ENCODE results near the gene APOLD1.
"Not testable (repeated sequence)": the region's sequence is repeated elsewhere in the genome, so short reads cannot be mapped to it uniquely, and the experiment has no call there.

The APOLD1 gene, protein sequence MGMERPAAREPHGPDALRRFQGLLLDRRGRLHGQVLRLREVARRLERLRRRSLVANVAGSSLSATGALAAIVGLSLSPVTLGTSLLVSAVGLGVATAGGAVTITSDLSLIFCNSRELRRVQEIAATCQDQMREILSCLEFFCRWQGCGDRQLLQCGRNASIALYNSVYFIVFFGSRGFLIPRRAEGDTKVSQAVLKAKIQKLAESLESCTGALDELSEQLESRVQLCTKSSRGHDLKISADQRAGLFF

GRCh38 chr12:12784911-12785814 lies at the start of gene APOLD1:
Gene APOLD1, plus strand, starts transcription at chr12:12785659. Its CDS starts 33 bp downstream, at chr12:12785692.
- no peak for DNase-seq

DNA sequence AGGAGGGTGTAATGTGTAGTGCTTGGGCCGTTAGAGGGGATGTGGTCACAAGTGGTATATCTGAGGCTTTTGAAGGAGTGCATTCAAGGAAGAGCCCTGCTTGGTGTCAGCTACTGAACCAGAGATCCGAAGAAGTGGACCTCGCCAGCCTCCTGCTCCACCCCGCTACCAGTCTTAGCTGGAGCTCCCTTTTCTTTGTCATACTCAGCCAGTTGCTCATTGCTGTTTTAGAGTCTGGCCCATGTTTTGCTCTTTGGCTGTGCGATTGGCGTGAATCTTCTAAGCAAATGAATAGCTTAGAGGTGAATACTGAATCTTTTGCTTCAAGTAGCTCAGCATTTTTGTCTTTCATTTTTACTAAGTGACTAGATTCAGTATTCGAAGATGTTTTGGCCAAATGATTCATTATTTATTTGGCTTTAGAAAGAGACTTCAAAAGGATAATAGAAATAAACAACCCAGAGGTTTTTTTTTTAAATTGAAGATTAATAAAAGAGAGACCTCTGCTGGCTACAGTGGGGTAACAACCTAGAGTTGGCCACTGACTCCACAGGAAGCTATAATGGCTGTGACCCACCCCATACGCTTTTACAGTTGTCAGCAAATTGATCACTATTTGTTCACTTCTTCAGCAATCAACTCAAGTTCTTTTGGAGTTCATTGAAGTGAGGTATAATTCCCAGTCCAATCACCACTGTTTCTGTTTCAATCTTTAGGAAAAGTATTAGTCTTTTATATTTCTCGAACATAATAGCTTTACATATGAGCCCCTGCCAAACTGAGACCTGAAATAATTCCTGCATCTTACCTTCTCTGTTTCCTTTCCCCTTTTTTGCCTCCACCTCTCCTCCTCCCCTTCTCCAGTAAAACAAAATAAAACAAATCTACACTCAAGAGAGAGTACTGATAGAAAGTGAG lies 48.4 kb upstream of the APOLD1 start:
- no peak for DNase-seq

DNA sequence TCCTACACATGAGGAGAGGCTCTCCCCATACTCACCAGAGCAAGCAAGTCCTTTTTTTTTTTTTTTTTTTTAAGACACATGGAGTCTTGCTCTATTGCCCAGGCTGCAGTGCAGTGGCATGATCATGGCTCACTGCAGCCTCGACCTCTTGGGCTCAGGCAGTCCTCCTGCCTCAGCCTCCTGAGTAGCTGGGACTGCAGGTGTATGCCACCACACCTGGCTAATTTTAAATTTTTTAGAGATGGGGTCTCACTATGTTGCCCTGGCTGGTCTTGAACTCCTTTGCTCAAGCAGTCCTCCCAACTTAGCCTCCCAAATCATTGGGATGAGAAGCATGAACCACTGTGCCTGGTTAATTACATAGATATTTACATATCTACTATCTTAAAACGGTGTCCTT lies 47.3 kb upstream of the APOLD1 start:
- DNase-seq = not testable (repeated sequence)

- no peak for DNase-seq
Observed at GRCh38 chr12:12741660-12742059, 43.8 kb upstream of the APOLD1 start.

- DNase-seq = no peak
Observed at GRCh38 chr12:12744546-12745305, 40.7 kb upstream of the APOLD1 start.

DNA sequence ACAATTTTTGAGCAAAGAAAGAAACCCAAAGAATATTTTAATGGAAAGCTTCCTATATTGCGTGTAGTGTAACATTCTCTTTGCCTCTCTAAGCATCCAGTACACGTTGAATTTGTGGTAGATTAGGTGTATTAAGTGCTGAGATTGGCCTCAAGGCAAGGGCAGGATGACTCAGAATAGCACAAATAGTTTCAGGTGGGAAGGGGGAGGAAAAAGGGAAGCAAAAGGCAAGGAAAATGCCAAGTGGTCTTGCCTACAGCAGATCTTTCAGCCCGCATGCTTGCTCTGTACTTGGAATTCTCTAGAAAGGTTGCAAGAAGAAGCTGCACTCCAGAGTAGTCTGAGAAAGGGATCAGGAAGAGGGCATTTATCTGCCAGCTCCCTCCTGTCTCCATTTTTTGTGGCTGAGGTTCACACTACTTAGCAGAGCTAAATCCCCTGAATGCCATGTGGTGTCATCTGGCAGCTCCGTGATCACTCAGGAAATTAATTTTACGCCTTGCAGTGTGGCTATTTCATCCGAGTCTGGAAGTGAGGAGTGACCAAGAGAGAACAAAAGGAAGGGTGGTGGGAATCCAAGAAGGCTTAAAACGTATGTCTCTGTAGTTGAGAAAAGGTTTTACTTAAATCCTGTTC lies 39.8 kb upstream of the APOLD1 start:
- DNase-seq = no peak

GRCh38 chr12:12747278-12747677 lies 38.2 kb upstream of the APOLD1 start:
- DNase-seq = no peak

- no peak for DNase-seq
Observed at GRCh38 chr12:12748044-12748443, 37.4 kb upstream of the APOLD1 start.

- peak; percentile 47 for DNase-seq
Observed at GRCh38 chr12:12749433-12749832, 36.0 kb upstream of the APOLD1 start.

GRCh38 chr12:12755923-12756322 lies 29.5 kb upstream of the APOLD1 start:
- no peak for DNase-seq

DNA sequence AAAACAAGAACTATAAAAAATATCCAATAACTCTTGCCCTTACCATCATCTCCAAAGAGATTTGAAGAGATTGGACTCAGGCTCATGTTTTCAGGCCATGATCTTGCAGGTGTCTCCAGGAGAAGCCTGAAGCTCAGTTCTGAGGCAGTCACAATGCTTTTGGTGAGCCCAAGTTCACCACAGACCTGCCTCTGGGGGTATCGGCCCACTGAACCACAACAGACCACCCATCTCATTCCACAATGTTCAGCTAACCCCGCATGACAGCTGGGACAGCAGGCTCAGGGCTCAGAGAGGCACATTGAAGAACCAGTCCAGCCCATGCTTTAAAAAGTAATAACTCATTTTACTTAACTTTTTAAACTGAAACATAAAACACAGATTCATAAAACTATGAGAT lies 28.3 kb upstream of the APOLD1 start:
- no peak for DNase-seq

DNA sequence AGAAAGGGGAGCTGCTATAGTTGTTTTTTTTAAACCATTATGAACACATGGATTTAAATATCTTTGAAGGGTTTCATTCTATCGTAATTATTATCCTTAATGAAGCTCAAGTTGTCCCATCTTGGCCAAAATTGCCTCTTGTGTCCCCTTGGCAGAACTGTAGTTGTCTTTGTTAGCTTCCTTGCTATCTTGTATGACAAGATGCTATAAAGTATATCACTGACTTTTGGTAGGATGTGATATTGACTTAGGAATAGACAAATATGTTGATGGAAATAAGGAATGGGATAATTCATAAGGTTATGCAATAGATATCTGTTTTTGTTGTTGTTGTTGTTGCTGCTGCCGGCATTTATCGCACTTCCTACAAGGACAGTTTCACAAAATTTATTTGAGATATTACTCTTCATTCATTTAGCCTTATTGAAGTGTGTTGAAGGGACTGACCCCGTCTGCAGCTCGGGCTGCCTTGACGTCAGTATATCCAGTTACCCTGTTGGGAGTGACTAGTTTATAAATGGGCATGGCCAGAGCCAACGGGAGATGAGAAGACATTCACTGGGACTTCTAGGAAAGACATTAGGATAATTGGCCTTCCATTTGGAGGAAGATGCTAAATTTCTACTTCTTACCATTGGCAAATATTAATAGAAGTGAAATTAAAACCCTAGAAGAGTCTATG lies 26.1 kb upstream of the APOLD1 start:
- no peak for DNase-seq

GRCh38 chr12:12764824-12765223 lies 20.6 kb upstream of the APOLD1 start:
- DNase-seq = no peak

- DNase-seq = no peak
Observed at GRCh38 chr12:12770262-12770661, 15.2 kb upstream of the APOLD1 start.

DNA sequence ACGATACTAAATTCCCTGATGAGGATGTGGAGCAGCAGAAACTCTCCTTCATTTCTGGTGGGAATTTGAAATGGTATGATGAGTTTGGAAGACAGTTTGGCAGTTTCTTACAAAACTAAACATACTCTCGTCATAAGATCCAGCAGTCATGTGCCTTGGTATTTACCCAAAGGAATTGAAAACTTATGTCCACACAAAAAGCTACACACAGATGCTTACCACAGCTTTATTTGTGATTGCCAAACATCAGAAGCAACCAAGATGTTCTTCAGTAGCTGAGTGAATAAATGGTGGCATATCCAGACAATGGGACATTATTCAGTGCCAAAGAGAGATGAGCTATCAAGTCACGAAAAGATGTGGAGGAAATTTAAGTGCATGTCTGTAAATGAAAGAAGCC lies 10.7 kb upstream of the APOLD1 start:
- no peak for DNase-seq

DNA sequence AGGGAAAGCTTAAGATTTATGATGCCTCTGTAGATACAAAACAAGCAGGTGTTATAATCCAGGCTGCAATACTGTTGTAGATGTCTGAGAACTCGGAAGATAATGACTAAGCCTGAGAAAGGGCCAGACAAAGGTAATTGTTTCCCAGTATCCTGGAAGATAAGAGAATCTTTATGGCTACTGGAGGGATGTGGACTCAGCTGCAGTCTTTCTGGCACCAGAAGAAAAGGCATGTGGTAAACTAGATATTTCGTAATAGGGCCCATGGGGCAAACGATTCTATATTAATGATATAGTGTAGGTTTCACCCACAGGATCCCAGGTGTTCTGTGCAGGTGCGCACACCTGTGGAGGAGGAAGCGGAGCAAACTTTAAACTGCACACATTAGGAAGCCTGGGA lies 9.2 kb upstream of the APOLD1 start:
- no peak for DNase-seq

DNA sequence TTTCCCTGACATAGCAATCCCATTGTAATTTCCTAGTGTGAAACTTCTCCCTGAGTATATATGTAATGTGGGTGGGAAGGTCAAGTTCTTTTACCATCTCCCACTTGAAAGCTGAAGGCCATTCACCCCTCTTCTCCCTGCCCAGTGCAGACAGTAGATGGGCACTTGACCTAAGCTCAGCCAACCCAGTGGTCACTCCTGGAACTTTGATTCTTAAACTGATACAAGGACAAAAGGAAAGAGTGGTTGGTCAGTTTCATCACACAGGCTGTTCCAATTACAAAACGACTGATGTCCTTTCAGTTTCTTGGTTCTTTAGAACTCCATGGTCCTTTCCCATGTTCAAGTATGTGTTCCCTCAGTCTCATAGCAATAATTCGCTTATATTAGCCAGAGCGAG lies 8.4 kb upstream of the APOLD1 start:
- no peak for DNase-seq

- DNase-seq = no peak
Observed at GRCh38 chr12:12779007-12779406, 6.5 kb upstream of the APOLD1 start.

GRCh38 chr12:12779529-12779928 lies 5.9 kb upstream of the APOLD1 start:
- DNase-seq = peak; percentile 35

DNA sequence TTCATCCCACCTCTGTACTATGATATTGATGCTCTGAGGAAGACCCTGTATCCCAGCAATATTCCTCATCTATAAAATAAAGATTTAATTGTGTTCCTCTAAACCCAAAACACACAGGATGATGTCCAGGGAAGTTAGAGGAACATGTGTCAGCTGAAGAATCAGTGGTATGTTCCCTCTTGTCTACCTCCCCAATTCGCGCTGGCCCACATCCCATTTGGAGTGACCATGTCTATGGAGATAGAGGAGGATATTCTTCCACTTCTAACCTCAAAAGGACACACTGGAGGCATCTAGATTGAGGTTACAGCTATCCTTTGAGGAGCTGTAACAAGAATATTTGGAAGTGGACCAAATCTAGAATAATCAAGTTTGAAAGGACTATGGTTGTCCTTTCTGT lies 1.3 kb upstream of the APOLD1 start:
- DNase-seq = no peak

- no peak for DNase-seq
Observed at GRCh38 chr12:12786351-12786705, 869 bp downstream of the APOLD1 start.
